Colon (tissue), 2 donors: Measurements from ENCODE around the gene AKNA.

Experiments used
- FAIRE-seq: peaks from 2 replicates; lab custom pipeline; 2012; peaks lifted over from hg19 to GRCh38; lab: Jason Lieb, UNC
- donor health status: control.
- donor health status: control.

The AKNA gene

GRCh38 chr9:114357360-114357759 lies 30.4 kb downstream of the AKNA start:
- FAIRE-seq = no peak

- FAIRE-seq = no peak
Measured at GRCh38 chr9:114356792-114357191, 31.0 kb downstream of the AKNA start.

- FAIRE-seq = no peak
Measured at GRCh38 chr9:114355821-114356220, 32.0 kb downstream of the AKNA start.

GRCh38 chr9:114351932-114352331 lies 35.9 kb downstream of the AKNA start:
- no peak for FAIRE-seq

- no peak for FAIRE-seq
Measured at GRCh38 chr9:114350636-114351401, 37.0 kb downstream of the AKNA start.

GRCh38 chr9:114349713-114350480 lies 37.9 kb downstream of the AKNA start:
- no peak for FAIRE-seq

GRCh38 chr9:114348906-114349482 lies 38.8 kb downstream of the AKNA start:
- FAIRE-seq = no peak

- no peak for FAIRE-seq
Measured at GRCh38 chr9:114348261-114348905, 39.4 kb downstream of the AKNA start.

GRCh38 chr9:114347675-114348074 lies 40.1 kb downstream of the AKNA start:
- FAIRE-seq = no peak

- FAIRE-seq = no peak
Measured at GRCh38 chr9:114346146-114346545, 41.6 kb downstream of the AKNA start.

GRCh38 chr9:114345493-114346065 lies 42.2 kb downstream of the AKNA start:
- FAIRE-seq = no peak

- no peak for FAIRE-seq
Measured at GRCh38 chr9:114344692-114345091, 43.1 kb downstream of the AKNA start.

- FAIRE-seq = no peak
Measured at GRCh38 chr9:114344188-114344566, 43.6 kb downstream of the AKNA start.

GRCh38 chr9:114343471-114344187 lies 44.2 kb downstream of the AKNA start:
- no peak for FAIRE-seq

- FAIRE-seq = no peak
Measured at GRCh38 chr9:114342755-114343440, 44.9 kb downstream of the AKNA start.

GRCh38 chr9:114341991-114342390 lies 45.8 kb downstream of the AKNA start:
- no peak for FAIRE-seq

- no peak for FAIRE-seq
Measured at GRCh38 chr9:114341152-114341830, 46.5 kb downstream of the AKNA start.

- FAIRE-seq = no peak
Measured at GRCh38 chr9:114339130-114339908, 48.5 kb downstream of the AKNA start.

- no peak for FAIRE-seq
Measured at GRCh38 chr9:114338187-114338586, 49.6 kb downstream of the AKNA start.
